HEK293 (cell line): ENCODE data around the gene DDR2.
"Not testable (repeated sequence)": the region's sequence is repeated elsewhere in the genome, so short reads cannot be mapped to it uniquely, and the experiment has no call there.

ENCODE experiments used
- CTCF ChIP-seq: fragments of 450-650 bp; formaldehyde crosslinking; IDR thresholded peaks from 2 replicates; pipeline ENCODE4 v1.5.1; 2016; ENCODE audit warnings: missing biosample characterization, missing genetic modification characterization
- ZBTB26 ChIP-seq: fragments of 450-650 bp; formaldehyde crosslinking; optimal IDR thresholded peaks from 2 replicates; pipeline ENCODE3; 2016; ENCODE audit warnings: missing biosample characterization, mild to moderate bottlenecking, missing genetic modification characterization
- ZNF157 ChIP-seq: fragments of 450-650 bp; formaldehyde crosslinking; IDR thresholded peaks from 2 replicates; pipeline ENCODE4 v1.5.1; 2016; ENCODE audit warnings: missing biosample characterization, missing genetic modification characterization
- ZNF449 ChIP-seq: fragments of 450-650 bp; formaldehyde crosslinking; IDR thresholded peaks from 2 replicates; pipeline ENCODE4 v1.5.1; 2017; ENCODE audit warnings: missing biosample characterization, mild to moderate bottlenecking, missing genetic modification characterization, moderate library complexity
- TF ChIP-seq, protein P1 (sequence below): fragments of 450-650 bp; formaldehyde crosslinking; IDR thresholded peaks from 2 replicates; pipeline ENCODE4 v1.5.1; 2017; ENCODE audit warnings: missing biosample characterization, missing genetic modification characterization

GRCh38 chr1:162794284-162794683, 162.0 kb downstream of the DDR2 start:
- TF ChIP-seq ZNF449, ZBTB26, ZNF157, CTCF (tag by site-specific recombination): not testable (repeated sequence)
- TF ChIP-seq, protein P1, sequence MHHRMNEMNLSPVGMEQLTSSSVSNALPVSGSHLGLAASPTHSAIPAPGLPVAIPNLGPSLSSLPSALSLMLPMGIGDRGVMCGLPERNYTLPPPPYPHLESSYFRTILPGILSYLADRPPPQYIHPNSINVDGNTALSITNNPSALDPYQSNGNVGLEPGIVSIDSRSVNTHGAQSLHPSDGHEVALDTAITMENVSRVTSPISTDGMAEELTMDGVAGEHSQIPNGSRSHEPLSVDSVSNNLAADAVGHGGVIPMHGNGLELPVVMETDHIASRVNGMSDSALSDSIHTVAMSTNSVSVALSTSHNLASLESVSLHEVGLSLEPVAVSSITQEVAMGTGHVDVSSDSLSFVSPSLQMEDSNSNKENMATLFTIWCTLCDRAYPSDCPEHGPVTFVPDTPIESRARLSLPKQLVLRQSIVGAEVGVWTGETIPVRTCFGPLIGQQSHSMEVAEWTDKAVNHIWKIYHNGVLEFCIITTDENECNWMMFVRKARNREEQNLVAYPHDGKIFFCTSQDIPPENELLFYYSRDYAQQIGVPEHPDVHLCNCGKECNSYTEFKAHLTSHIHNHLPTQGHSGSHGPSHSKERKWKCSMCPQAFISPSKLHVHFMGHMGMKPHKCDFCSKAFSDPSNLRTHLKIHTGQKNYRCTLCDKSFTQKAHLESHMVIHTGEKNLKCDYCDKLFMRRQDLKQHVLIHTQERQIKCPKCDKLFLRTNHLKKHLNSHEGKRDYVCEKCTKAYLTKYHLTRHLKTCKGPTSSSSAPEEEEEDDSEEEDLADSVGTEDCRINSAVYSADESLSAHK, result not testable (repeated sequence)
